Measurements from ENCODE around the gene ANKRD39.

DNA sequence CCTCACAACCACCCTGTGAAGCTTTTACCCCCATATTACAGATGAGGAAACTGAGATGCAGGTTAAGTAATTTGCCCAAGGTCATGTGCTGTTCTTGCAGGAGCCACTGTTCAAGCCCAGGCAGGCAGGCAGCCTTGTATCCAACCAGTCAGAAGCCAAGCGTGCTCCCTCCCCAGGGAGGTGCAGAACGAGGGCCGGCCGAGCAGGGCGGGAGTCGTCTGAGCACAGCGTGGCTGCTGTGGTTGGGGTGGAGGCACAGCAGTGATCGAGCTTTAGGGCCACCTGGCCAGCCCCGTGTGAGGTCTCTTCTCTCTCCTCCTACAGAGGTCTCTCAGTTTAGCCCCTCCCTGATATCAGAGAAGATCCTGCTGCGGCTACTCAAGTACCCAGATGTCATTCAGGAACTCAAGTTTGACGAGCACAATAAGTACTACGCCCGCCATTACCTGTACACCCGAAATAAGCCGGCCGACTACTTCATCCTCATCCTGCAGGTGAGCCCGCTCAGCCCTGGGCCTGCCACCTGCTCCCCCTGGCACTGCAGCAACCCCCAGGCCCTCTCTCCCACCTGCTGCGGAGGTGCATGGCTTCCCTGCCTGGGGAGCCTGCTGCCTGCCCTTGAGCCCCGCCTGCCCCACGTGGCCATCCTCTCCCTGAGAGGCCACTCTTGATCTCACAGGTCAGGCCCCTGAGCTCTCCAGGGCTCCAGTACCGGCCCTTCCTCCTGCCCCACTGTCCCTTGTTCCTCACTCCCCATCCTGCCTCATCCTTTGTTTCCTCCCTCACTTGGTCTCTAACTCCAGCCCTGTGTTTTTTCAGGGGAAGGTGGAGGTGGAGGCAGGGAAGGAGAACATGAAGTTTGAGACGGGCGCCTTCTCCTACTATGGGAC lies 58.8 kb downstream of the ANKRD39 start:
- TF ChIP-seq, protein P1, sequence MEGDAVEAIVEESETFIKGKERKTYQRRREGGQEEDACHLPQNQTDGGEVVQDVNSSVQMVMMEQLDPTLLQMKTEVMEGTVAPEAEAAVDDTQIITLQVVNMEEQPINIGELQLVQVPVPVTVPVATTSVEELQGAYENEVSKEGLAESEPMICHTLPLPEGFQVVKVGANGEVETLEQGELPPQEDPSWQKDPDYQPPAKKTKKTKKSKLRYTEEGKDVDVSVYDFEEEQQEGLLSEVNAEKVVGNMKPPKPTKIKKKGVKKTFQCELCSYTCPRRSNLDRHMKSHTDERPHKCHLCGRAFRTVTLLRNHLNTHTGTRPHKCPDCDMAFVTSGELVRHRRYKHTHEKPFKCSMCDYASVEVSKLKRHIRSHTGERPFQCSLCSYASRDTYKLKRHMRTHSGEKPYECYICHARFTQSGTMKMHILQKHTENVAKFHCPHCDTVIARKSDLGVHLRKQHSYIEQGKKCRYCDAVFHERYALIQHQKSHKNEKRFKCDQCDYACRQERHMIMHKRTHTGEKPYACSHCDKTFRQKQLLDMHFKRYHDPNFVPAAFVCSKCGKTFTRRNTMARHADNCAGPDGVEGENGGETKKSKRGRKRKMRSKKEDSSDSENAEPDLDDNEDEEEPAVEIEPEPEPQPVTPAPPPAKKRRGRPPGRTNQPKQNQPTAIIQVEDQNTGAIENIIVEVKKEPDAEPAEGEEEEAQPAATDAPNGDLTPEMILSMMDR (IDR thresholded peaks at IDR 0.05): no peak
- TF ChIP-seq EZH2 (IDR thresholded peaks at IDR 0.05; ENCODE audit: borderline replicate concordance, insufficient read depth, low read depth, low read length, poor library complexity, severe bottlenecking): no peak

Measured in B cell (primary cell).